ENCODE results near the gene TLN1. TPM values are rescaled to one million over a fixed set of nuclear protein-coding genes. Genes with fewer than 3 reads are reported as not detected.
A peak's percentile ranks its signal among the peaks of the same experiment; 100 is the strongest.

TLN1 gene
- total RNA-seq, 2 donors from 2014 or later = 167 to 315 TPM

- no peak overlapping the region for H3K27ac ChIP-seq
- TF ChIP-seq POLR2A (IDR thresholded peaks at IDR 0.05) = no peak
- TF ChIP-seq, protein P1, sequence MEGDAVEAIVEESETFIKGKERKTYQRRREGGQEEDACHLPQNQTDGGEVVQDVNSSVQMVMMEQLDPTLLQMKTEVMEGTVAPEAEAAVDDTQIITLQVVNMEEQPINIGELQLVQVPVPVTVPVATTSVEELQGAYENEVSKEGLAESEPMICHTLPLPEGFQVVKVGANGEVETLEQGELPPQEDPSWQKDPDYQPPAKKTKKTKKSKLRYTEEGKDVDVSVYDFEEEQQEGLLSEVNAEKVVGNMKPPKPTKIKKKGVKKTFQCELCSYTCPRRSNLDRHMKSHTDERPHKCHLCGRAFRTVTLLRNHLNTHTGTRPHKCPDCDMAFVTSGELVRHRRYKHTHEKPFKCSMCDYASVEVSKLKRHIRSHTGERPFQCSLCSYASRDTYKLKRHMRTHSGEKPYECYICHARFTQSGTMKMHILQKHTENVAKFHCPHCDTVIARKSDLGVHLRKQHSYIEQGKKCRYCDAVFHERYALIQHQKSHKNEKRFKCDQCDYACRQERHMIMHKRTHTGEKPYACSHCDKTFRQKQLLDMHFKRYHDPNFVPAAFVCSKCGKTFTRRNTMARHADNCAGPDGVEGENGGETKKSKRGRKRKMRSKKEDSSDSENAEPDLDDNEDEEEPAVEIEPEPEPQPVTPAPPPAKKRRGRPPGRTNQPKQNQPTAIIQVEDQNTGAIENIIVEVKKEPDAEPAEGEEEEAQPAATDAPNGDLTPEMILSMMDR (IDR thresholded peaks at IDR 0.05) = no peak
- TF ChIP-seq POLR2AphosphoS5 (IDR thresholded peaks at IDR 0.05) = no peak
- no peaks in the 10 kb centered on the region for H3K9me3 ChIP-seq
- no peaks in the 10 kb centered on the region for H3K36me3 ChIP-seq
- WGBS = 83% methylated on average over 2 of the region's 2 CpGs
- DNase-seq (ENCODE audit: low spot score) = no peak
- H3K4me3 ChIP-seq = no peak overlapping the region
- H3K27me3 ChIP-seq (replicated peaks; ENCODE audit: insufficient read depth) = no peaks in the 10 kb centered on the region
- intact Hi-C loops (cut with DNase I) = no loop called here
- peaks cover 19% of the 10 kb centered on the region for H3K4me1 ChIP-seq (replicated peaks)
These were observed 35.0 kb upstream of the TLN1 start for GRCh38 chr9:35766997-35767396.

DNA sequence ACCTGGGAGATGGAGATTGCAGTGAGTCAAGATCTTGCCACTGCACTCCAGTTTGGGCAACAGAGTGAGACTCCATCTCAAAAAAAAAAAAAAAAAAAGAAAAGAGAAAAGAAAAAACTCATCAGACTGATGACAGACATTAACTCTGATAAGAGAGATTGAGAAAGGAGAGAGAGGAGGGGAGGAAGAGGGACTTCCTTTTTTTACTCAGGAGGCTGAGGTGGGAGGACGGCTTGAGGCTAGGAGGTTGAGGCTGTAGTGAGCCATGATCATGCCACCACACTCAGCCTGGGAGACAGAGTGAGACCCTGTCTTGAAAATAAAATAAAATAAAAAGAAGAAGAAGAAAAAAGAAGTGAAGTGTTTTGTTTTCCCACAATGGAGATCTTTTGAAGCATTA, 31.8 kb upstream of the TLN1 start:
- H3K36me3 ChIP-seq = no peaks in the 10 kb centered on the region
- no peaks in the 10 kb centered on the region for H3K9me3 ChIP-seq
- intact Hi-C loops (cut with DNase I) = no loop called here
- no peak for DNase-seq (ENCODE audit: low spot score)
- no peaks in the 10 kb centered on the region for H3K27me3 ChIP-seq (replicated peaks; ENCODE audit: insufficient read depth)
- TF ChIP-seq POLR2AphosphoS5 (IDR thresholded peaks at IDR 0.05) (no peak), POLR2A (IDR thresholded peaks at IDR 0.05) (no peak)
- TF ChIP-seq, protein P1 (IDR thresholded peaks at IDR 0.05) = no peak
- H3K4me1 ChIP-seq (replicated peaks) = no peaks in the 10 kb centered on the region
- WGBS = 88% methylated on average over 1 of the region's 1 CpG
- H3K4me3 ChIP-seq = no peak overlapping the region
- H3K27ac ChIP-seq = no peak overlapping the region

DNA sequence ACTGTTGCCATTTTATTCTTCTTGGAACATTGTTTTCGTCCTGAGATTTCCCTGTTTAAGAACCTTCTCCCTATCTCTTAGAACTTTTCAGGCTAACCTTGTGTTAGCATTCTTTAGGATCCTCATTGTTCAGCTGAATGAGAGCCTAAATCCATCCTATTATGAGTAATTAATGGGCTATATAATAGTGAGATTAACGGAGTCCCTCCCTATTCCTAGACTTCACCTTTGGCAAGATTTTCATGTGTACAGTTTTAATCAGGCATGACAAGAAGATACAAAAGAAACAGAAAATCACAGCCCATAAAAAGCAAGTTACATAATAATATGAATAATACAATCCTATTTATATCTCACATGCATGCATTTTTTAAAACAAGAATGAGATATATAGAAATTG, 31.2 kb upstream of the TLN1 start:
- no peaks in the 10 kb centered on the region for H3K9me3 ChIP-seq
- no peaks in the 10 kb centered on the region for H3K36me3 ChIP-seq
- TF ChIP-seq POLR2AphosphoS5 (IDR thresholded peaks at IDR 0.05) (no peak), POLR2A (IDR thresholded peaks at IDR 0.05) (no peak)
- TF ChIP-seq, protein P1 (IDR thresholded peaks at IDR 0.05) = no peak
- H3K27me3 ChIP-seq (replicated peaks; ENCODE audit: insufficient read depth) = no peaks in the 10 kb centered on the region
- no peak overlapping the region for H3K27ac ChIP-seq
- no peak for DNase-seq (ENCODE audit: low spot score)
- intact Hi-C loops (cut with DNase I) = no loop called here
- WGBS = 66% methylated on average over 2 of the region's 2 CpGs
- no peak overlapping the region for H3K4me3 ChIP-seq
- H3K4me1 ChIP-seq (replicated peaks) = no peaks in the 10 kb centered on the region

GRCh38 chr9:35760651-35761050, 28.7 kb upstream of the TLN1 start:
- H3K27me3 ChIP-seq (replicated peaks; ENCODE audit: insufficient read depth) = no peaks in the 10 kb centered on the region
- no peak for DNase-seq (ENCODE audit: low spot score)
- no peak overlapping the region for H3K27ac ChIP-seq
- intact Hi-C loops (cut with DNase I) = no loop called here
- no peaks in the 10 kb centered on the region for H3K36me3 ChIP-seq
- no peaks in the 10 kb centered on the region for H3K4me1 ChIP-seq (replicated peaks)
- TF ChIP-seq, protein P1 (IDR thresholded peaks at IDR 0.05) = no peak
- TF ChIP-seq POLR2AphosphoS5 (IDR thresholded peaks at IDR 0.05) (peak; percentile 13), POLR2A (IDR thresholded peaks at IDR 0.05) (no peak)
- no peaks in the 10 kb centered on the region for H3K9me3 ChIP-seq
- WGBS = 48% methylated on average over 2 of the region's 2 CpGs
- H3K4me3 ChIP-seq = no peak overlapping the region

- H3K27ac ChIP-seq = no peak overlapping the region
- intact Hi-C loops (cut with DNase I) = no loop called here
These were observed 27.8 kb upstream of the TLN1 start for GRCh38 chr9:35759795-35760194.

More at GRCh38 chr9:35759795-35760194, 27.8 kb upstream of the TLN1 start:
- no peaks in the 10 kb centered on the region for H3K27me3 ChIP-seq (replicated peaks; ENCODE audit: insufficient read depth)
- TF ChIP-seq, protein P1 (IDR thresholded peaks at IDR 0.05) = no peak
- TF ChIP-seq POLR2AphosphoS5 (IDR thresholded peaks at IDR 0.05) = no peak
- TF ChIP-seq POLR2A (IDR thresholded peaks at IDR 0.05) = no peak
- H3K4me3 ChIP-seq = no peak overlapping the region
- DNase-seq (ENCODE audit: low spot score) = no peak
- H3K36me3 ChIP-seq = no peaks in the 10 kb centered on the region
- no peaks in the 10 kb centered on the region for H3K4me1 ChIP-seq (replicated peaks)
- no peaks in the 10 kb centered on the region for H3K9me3 ChIP-seq
- WGBS = 99% methylated on average over 4 of the region's 4 CpGs

All from prostate gland (tissue), 2 donors.